ENCODE measurements around the gene LYPD6B. TPM values are rescaled to one million over a fixed set of nuclear protein-coding genes. Genes with fewer than 3 reads are reported as not detected.

LYPD6B gene
- total and polyA plus RNA-seq, 9 donors: 0.17 to 17.0 (median 1.2) TPM; not detected in 2

GRCh38 chr2:149064365-149064841 is 25.9 kb downstream of the LYPD6B start:
- Histone ChIP-seq H3K27me3 (no peaks in the 10 kb centered on the region), H3K9me3 (no peaks in the 10 kb centered on the region), H3K4me3 (no peak overlapping the region), H3K4me1 (ENCODE audit: insufficient read depth) (no peaks in the 10 kb centered on the region), H3K36me3 (no peaks in the 10 kb centered on the region), H3K27ac (no peak overlapping the region)
- no peak for DNase-seq
- intact Hi-C loops (cut with DNase I): no loop called here
- no peak for TF ChIP-seq CTCF (IDR thresholded peaks at IDR 0.05)
- TF ChIP-seq POLR2A (IDR thresholded peaks at IDR 0.05): no peak
- no peak for TF ChIP-seq EP300 (IDR thresholded peaks at IDR 0.05)
- 51 to 57% (median 53%) methylated on average over 3 of the region's 3 CpGs for WGBS, 3 donors

GRCh38 chr2:149064856-149065630 is 26.5 kb downstream of the LYPD6B start:
- DNase-seq: no peak
- H3K27me3 ChIP-seq: no peaks in the 10 kb centered on the region
- 50 to 60% (median 51%) methylated on average over 5 of the region's 5 CpGs for WGBS, 3 donors
- TF ChIP-seq EP300 (IDR thresholded peaks at IDR 0.05): no peak
- H3K9me3 ChIP-seq: no peaks in the 10 kb centered on the region
- H3K27ac ChIP-seq: no peak overlapping the region
- H3K4me3 ChIP-seq: no peak overlapping the region
- no peaks in the 10 kb centered on the region for H3K4me1 ChIP-seq (ENCODE audit: insufficient read depth)
- no peaks in the 10 kb centered on the region for H3K36me3 ChIP-seq
- intact Hi-C loops (cut with DNase I): no loop called here

GRCh38 chr2:149068225-149068995 is 29.9 kb downstream of the LYPD6B start:
- H3K4me3 ChIP-seq: no peak overlapping the region
- TF ChIP-seq POLR2A (IDR thresholded peaks at IDR 0.05) (no peak), CTCF (IDR thresholded peaks at IDR 0.05) (no peak), EP300 (IDR thresholded peaks at IDR 0.05) (no peak)
- no peak overlapping the region for H3K27ac ChIP-seq
- WGBS, 3 donors: 82 to 93% (median 91%) methylated on average over 6 of the region's 6 CpGs
- no peaks in the 10 kb centered on the region for H3K27me3 ChIP-seq
- no peaks in the 10 kb centered on the region for H3K9me3 ChIP-seq
- H3K36me3 ChIP-seq: no peaks in the 10 kb centered on the region
- DNase-seq: no peak
- intact Hi-C loops (cut with DNase I): no loop called here
- H3K4me1 ChIP-seq (ENCODE audit: insufficient read depth): no peaks in the 10 kb centered on the region

- 40 to 57% (median 53%) methylated on average over 5 of the region's 5 CpGs for WGBS, 3 donors
- Histone ChIP-seq H3K36me3 (no peaks in the 10 kb centered on the region), H3K4me3 (no peak overlapping the region), H3K9me3 (no peaks in the 10 kb centered on the region), H3K27me3 (no peaks in the 10 kb centered on the region), H3K4me1 (ENCODE audit: insufficient read depth) (no peaks in the 10 kb centered on the region), H3K27ac (no peak overlapping the region)
- no peak for DNase-seq
- intact Hi-C loops (cut with DNase I): no loop called here
- no peak for TF ChIP-seq CTCF (IDR thresholded peaks at IDR 0.05)
- TF ChIP-seq EP300 (IDR thresholded peaks at IDR 0.05): no peak
- no peak for TF ChIP-seq POLR2A (IDR thresholded peaks at IDR 0.05)
Measured at GRCh38 chr2:149068996-149069888, 30.7 kb downstream of the LYPD6B start.

Data from ovary (tissue), 9 donors.